Activated effector memory CD4-positive, alpha-beta T cell treated with Interleukin-2 at 50 U/mL for 16 hours (primary cell): ENCODE data around the gene MID1.

Experiments
- DNase-seq: peaks from one replicate; pipeline ENCODE4 v3.0.0-alpha.2; 2020

The MID1 gene, protein sequence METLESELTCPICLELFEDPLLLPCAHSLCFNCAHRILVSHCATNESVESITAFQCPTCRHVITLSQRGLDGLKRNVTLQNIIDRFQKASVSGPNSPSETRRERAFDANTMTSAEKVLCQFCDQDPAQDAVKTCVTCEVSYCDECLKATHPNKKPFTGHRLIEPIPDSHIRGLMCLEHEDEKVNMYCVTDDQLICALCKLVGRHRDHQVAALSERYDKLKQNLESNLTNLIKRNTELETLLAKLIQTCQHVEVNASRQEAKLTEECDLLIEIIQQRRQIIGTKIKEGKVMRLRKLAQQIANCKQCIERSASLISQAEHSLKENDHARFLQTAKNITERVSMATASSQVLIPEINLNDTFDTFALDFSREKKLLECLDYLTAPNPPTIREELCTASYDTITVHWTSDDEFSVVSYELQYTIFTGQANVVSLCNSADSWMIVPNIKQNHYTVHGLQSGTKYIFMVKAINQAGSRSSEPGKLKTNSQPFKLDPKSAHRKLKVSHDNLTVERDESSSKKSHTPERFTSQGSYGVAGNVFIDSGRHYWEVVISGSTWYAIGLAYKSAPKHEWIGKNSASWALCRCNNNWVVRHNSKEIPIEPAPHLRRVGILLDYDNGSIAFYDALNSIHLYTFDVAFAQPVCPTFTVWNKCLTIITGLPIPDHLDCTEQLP

DNA sequence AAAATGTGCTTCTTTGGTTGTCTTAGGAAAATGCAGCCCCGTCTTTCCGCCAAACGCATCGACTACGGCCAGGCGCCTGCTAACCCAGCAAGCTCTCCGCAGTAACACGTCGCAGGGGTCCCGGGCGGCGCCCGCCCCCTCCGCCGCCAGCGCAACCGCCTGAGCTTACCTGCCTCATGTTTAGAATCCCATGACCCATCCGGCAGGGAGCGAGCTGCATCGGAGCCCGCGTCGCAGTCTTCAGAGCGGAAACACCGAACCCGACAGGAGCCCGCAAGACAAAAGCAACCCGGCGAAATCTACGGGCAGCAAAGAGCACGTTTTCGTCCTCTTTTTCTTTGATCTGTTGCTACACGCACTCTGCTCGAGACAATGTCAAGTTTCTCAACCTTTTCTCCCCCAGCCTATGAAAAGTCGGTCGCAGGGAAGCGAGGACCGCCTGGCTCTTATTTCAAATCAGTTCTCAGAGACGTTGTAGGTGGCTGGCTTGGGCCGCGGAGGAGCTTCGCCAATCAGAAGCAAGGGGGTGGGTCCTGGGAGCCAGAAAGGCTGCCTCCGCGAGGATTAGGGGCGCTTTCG is at the start of gene MID1:
Gene MID1 (minus strand): TSS at position 465 of the 579 bp plus-strand sequence. CDS start 53,038 bp downstream, outside the sequence.
- no peak for DNase-seq

DNA sequence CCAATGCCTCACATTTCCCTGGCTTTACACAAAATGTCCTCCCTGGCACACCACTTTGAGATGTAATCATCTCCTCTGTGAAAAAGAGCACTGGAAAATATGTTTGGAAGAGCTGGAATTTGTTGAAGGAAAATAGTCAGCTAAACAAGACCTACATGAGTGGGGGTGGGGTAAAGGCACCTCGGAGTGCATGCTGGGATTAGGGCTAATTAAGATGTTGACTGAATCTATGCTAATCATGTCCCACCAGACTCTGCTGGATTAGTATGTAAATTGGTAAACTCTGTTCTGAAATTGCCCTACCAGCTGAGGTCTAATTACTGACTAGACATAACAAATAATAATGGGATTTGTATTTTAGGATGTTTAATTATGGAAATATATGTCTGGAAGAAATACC is 46.8 kb upstream of the MID1 start:
- no peak for DNase-seq

DNA sequence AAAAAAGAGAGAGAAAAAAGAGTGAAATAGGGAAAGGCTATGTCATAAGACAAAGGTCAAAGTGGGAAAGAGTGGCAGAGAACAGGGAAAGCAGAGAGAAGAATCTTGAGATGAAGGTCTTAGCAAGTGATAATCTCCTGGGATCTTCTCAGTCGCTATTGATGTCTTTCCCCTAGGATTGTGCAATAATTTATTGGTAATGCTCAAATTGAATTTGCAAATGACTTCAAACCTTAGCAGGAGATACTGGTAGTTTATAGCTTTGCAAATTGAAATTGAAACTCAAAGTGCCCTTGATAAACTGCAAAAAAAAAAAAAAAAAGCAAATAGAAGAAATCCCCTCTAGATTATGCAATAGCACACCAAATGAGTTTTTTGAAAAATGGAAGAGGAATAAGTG is 45.7 kb upstream of the MID1 start:
- no peak for DNase-seq

DNA sequence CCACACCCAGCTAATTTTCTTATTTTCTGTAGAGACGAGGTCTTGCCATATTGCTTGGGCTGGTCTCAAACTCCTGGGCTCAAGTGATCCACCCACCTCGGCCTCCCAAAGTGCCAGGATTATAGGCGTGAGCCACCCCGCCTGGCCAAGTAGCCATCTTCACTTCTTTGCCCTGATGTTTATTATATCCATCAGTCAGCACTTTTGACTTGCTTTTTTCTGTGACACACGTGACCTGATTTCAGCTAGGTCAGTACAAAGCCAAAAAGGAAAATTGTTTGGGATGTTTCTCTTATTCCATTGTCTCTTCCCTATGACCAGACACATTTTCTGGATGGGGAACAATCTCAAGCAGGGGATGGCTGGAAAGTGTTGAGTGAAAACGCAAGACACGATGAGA is 45.3 kb upstream of the MID1 start:
- no peak for DNase-seq

DNA sequence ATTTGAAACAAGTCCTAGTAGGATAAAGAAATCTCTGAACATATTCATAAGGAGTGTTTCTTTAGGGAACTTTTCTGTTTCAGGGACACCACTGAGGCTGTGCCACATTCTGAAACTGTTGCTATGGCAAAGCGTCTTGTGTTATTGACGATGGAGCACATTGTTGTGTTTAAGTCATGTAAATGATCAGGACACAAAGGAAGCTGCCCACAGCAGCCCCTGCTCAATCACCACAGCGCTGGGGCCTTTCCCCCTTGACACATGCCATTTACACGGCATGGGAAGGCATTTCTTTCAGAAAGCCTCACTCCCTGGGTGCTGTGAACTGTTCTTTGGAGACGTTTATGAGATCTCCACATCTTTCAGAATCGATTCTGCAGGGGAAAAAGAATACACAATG is 39.8 kb upstream of the MID1 start:
- DNase-seq, result no peak

DNA sequence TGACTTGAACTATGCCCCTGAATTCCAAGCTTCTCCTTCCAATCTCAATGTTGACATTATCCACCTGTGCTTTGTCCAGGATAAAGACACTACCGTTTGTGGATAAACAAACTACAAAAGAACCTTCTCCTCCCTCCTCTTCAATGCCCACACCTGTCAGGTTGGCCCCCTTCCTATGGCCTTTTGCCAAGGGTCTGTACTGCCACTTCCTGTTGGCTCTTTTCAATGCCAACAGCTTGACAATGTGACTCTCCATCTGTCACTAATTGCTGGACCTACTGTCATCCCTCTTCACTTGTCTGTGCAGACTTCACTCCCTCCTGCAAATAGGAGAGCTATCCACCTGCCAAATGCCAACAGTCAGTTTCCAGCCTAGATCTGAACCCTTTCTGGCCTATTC is 35.8 kb upstream of the MID1 start:
- no peak for DNase-seq

DNA sequence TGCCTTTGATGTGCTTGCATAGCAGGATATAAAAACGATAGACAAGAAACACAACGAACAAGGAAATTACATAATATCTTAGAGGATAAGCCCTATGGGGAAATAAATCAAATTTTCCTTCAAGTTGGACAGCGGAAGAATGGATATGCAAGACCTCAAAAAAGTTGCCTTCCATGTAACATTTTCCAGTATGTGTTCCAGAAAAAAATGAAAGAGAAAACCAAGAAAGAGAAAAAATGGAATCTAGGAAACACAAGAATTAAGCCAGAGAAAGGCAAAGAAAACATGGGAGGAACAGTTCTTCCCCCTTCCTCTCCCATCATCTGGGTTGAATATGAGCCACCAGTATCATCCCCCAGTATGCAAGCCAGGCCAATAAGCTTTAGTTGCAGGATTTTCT is 34.6 kb upstream of the MID1 start:
- DNase-seq, result no peak

DNA sequence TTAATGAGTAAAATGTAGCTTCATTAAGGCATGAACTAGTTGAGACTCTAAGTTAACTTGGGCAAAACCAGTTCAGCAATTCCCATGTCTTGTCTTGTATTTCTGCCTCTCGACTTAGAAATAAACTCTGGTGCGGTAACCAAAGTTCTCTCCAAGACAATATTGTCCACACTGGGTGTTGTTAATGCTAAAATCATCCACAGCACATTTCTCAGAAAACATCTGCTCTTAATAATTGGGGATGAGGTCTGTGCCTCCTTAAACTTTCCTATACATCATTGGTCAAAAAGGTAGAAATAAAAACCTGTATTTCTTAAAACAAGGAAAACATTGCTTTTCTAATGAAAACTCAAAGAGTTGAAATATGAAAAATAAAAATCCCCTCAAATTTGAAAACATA is 32.9 kb upstream of the MID1 start:
- DNase-seq, result no peak

DNA sequence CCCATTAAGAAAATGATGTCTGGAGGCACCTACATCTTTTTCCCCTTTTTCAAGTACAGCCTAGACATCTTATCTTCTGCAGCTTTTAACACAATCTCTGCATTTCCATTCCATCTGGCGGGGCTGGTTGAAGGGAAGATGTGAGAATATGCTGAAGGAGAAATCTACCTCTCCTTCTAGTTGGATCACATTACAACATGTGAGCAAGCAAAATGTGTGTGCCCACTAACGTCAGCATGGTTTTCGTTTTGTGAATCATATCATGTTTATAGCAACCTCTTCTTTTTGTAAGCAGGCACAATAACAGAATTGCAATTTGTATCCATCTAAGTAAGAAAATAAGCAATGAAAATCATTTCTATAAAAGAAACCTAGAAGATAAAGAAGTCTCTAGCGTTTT is 28.9 kb upstream of the MID1 start:
- no peak for DNase-seq

DNA sequence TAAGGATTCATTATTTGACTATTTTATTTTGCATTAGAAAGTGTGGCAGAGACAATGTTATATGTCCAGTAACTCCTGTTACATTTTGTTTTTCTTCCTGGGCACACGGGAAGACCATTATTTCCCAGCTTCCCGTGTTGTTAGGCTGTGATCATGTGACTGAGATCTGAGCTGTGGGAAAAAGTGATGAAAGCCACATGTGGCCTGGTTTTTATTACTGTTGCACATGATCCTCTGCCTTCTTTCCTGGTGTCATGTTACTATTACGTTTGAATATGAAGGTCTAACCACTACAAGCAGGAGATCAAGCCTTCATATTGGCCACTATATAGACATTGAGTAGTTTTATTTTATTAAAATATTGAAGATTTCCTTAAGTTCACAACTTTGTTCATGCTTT is 28.2 kb upstream of the MID1 start:
- DNase-seq, result no peak

DNA sequence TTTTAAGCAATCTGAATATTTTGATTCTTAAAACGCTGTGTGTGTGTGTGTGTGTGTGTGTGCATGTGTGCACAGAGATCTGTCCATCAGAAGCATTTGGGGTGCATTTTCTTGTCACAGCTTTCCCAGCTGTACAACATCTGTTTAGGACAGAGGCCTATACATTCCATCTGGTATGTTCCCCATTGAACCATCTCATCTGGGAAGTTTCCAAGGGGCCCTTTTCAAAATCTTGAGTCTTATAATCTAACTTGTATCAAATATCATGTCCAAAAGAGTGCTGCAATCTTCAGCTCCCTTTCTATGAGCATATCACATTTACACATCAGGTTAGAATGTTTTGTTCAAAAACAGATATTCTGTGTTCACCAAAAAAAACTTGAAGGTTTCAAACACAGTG is 16.5 kb upstream of the MID1 start:
- DNase-seq, result no peak

DNA sequence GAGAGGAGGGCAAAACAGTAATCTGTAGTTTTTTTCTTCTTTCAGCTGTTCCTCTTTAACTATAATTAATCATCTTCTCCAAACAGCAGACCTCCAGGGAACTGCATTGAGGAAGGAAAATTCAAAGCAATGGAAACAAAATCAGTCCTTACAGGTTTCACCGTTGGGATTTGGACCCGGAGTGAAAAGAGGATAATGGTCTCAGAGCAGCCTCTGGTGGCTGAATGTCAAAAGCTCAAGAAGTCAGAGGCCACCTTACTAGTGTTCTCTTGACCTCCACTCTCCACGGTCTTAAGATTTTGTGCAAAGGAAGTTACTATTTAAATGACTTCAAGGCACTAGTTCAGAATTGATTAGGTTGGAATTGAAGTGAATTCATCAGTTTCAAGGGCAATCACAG is 16.0 kb upstream of the MID1 start:
- no peak for DNase-seq

DNA sequence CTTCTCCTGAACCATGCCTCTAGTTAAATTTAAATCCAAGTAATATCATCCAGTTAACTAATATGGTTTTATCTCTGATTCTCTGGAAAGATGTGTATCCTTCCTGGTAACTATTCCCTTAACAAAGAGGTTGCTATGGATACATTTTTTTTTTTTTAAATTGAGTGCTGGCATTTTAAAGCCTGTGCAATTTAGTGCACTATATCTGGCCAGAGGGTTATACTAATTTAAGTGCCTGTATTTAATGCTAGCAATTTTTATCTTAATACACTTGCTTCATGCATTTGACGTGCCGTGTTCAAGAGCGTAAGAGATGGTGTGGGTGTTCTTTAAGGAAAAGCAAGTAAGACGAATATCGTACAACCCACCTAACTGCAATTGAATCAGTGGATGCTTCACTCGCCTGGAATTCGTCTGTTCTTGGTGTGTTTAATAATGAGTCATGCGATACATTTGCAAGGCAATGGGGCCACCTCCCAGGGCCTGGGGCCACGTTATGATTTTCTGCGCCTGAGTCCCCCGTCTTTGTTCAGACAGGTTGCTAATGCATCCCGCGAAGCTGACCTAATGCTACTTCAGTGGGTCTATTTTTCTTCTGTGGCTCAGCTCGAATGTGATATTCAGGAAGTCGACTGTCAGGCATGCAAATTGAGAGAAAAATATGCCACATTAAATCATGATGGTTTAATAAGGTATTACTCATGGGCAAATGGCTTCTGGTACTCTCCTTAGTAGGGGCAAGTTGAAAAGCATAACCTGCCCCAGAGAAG is 14.2 kb upstream of the MID1 start:
- no peak for DNase-seq

DNA sequence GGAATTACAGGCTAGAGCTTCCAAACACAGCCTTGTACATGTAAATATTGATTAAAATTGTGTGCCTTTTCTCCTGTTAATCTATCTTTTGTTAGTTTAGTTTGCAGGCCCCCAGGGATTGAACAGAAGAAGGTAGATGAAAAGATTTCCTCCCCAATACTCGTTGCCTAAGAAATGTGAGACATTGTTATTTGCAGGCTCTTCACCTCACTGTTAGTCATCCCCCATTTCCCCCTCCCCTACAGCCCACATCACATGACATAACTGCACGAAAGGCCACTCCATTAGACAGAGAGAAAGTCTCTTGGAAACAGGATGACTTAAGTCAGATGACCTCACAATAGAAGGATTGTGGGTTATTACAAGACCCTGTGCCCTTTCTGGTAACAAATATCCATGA is 13.3 kb upstream of the MID1 start:
- DNase-seq, result no peak

DNA sequence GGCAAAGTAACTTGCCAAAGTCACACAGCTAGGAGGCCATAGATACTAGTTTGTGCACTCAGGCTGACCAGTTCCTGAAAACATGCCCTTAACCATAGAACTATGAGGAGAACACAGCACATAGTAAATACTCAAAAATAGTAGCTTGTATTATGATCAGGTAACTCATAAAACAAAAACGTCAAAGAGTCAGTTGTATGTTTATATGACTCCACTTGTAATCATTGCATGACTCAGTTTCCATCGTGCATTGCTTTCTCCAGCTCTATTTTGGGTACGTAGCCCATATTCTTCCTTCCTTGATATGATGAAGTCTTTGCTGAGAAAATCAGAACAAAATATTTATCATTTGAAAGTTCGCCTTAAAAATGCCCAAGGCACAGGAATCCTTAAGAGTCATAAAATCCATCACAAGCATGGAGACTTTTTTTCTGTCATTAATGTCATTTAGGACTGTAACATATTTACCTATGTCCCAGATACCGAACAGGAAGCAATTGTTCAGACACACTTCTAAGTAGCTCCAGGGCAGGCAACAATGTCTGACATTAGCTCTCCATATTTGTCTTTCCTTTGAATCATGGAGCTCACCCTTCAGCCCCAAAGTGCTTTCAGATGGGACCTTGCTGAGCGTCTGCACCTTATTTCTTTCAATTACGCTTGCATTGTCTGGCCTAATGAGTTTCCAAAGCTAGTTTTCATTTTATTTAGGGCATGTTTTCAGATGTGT is 11.2 kb upstream of the MID1 start:
- DNase-seq, result no peak

DNA sequence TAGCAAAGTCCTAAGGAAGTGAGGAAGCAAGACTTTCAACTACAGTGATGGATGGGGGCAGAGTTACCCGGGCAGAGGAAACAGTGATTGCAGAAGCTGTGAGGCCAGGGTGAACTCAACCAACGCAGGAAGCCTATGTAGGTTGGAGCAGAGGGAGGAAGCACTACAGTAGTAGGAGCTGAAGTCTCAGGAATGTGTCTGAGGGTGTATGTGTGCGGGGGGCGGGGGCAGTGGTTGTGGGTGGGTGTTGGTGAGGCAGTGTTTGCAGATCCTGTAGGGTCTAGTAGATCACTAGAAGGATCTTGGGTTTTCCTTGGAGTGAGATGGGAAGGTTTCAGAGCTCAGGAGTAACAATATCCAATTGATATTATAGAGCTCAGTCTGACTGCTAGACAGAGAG is 9.9 kb upstream of the MID1 start:
- DNase-seq, result no peak

DNA sequence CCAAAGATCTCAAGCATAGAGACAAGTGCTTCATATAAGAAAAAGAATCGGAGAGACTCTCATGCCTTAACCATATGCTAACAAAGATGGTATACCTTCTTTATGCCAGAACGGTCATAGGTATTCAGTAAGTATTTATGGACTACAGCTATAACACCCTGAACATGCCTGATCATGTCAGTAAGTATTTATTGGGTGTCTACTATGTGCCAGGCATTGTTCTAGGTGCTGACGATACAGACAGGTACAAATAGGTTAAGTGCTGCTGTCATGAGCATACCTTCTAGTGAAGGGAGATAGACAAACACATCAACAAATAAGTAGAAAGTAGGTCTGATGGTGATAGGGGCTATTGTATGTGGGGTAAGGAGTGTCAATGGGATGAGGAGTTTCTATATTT is 9.5 kb upstream of the MID1 start:
- no peak for DNase-seq

DNA sequence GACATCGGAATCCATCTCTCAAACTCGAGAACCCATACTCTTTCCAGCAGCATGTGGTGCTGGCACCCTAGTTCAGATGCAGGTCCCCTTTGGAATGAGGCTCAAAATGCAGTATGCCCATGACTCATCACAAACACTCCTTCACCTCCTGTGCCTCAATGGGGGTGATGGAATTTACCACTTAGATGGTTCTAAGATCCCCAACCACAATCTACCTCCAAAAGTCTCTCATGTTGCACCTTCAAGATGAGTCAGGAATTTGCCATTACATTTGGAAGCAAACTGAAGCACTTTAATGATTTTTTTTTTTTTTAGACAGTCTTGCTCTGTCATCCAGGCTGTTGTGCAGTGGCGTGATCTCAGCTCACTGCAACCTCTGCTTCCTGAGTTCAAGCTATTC is 8.5 kb upstream of the MID1 start:
- DNase-seq, result no peak

DNA sequence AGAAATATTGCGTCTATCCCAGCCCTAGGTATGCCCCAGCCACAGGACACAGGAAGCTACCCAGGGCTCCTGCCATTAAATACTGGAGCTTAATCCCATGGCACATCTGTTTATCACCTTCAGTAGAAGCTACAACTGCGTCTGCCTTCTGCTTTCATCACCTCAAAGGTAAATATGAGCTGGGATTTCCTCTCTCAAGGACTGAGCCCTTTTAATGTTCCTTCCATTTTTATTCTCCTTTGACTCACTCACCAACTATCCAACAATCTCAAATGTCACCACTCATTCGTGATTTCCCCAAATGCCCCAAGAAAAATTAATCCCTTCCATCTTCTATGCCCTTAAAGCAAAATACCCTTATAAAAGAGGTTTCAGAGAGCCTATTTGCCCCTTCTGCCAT is 1.8 kb upstream of the MID1 start:
- no peak for DNase-seq

DNA sequence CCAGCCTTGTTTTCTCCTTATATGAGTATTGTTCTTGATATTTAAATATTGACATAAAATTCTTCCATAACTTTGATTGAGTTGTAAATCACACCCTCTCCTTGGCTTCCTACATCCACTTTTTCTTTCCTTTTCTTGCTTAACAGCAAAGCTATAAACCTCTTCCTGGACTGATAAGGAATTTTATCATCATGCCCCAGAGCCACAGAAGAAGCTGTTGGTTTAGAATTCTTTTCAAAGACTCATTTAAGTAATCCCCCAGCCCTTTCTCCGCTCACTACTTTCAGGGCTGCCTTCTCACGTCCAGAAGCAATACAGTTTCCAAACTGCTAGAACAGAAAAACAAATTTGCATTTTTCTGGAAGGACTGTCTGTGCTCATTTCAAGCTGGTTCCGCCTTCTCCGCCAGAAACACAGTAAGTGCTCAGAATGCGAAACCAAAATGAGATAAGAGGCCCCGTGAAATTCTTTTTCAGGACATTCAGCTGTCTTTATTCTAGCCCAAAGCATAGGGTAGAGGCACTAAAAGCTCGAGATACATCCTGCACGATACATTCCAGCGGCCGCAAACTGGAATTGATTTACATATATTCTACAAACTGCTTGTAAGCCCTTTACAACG is 849 bp downstream of the MID1 start:
- no peak for DNase-seq

DNA sequence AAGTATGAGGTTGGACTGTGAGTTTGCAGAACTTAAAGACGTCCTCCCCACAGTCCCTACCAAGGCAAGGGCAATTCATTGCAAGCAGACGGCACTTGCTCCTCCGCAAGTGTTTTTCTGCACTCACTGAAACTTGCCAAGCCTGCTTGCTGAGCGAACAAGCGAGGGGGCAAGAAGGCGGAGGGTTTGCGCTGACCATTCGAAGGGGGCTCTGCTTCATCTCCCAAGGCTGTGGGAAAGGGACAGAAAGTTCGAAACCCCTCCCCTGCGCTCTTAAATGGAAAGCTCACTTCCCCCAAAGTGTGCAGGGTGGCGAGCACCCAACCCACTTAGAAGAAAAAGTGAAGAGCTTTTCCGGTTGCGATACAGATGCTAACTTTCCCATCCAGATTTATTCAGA is 1.4 kb downstream of the MID1 start:
- DNase-seq, result no peak

DNA sequence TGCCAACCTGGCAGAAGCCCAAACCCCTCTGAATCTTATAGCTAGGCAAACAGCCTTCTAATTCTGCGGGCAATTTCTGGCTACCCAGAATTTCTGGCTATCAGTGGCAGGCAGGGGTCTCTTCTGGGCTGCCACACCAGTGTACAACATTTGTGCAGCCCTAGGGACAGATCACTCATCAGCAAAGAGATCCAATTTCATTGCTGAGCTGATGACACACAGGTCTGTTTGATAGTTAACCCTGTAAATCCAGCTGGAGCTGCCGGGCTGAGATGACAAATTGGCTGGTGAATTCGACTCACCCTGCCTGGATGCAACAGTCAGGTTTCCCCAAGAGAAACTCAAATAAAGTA is 2.4 kb downstream of the MID1 start:
- no peak for DNase-seq
